ENCODE results near the gene FMN2.
"Not testable (repeated sequence)": the region's sequence is repeated elsewhere in the genome, so short reads cannot be mapped to it uniquely, and the experiment has no call there.

Gene FMN2

GRCh38 chr1:240322943-240323342 is 231.3 kb downstream of the FMN2 start:
- no peak for DNase-seq

- DNase-seq: not testable (repeated sequence)
Measured at GRCh38 chr1:240328382-240328781, 236.7 kb downstream of the FMN2 start.

DNA sequence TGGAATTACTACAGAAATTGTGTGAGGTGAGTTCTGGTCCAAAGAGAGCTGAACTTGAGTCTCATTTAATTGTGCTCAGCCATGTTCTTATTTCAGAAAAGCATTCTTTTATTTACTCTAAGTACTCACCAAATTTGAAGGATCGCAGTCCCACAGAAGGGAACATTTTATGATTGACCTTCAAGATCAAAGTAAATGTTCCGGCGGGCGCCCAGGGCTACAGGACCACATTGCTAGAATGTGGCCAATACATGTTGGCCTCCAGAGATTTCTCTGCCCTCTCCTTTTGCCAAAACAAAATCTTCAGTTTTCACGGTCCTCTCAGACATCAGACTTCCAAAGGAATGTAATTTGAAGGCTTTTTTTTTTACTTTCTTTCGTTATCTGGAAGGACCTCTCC is 237.8 kb downstream of the FMN2 start:
- no peak for DNase-seq

GRCh38 chr1:240332672-240333071 is 241.0 kb downstream of the FMN2 start:
- no peak for DNase-seq

DNA sequence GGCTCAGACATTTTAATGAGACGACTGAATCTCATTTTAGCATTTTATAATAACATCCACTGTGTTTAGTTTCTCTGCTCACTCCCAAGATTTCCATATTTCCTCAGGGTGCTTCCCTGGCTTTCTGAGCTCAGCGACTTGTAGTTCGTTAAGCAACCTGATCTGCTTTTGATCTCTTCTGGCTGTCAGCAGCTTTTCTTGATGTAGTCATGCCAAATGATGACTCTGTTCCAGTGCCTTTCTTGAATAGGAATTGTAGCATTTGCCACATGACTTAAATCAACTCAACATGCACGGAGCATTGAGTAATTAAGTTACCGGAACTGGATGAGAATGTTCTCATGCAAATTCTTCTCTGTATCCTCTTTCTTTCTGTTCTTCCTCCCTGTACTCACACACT is 246.1 kb downstream of the FMN2 start:
- DNase-seq: no peak

GRCh38 chr1:240338837-240339236 is 247.2 kb downstream of the FMN2 start:
- no peak for DNase-seq

- no peak for DNase-seq
Measured at GRCh38 chr1:240341365-240342250, 249.9 kb downstream of the FMN2 start.

DNA sequence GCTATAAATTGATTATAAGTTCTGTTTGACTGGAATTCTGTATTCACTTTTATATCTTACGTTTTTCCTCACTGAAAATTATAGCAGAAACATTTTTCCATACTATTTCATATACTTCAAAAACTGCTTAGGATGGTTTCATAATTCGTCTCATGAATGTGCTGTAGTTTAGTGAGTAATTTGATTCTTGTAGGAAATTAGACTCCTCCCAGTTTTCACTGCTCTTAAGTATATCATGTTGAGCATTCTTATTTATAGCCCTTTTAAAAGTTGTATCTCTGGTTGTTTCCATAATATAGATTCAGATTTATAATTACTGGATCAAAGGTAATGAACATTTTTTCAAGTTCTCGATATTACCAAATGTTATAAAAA is 250.6 kb downstream of the FMN2 start:
- no peak for DNase-seq

DNA sequence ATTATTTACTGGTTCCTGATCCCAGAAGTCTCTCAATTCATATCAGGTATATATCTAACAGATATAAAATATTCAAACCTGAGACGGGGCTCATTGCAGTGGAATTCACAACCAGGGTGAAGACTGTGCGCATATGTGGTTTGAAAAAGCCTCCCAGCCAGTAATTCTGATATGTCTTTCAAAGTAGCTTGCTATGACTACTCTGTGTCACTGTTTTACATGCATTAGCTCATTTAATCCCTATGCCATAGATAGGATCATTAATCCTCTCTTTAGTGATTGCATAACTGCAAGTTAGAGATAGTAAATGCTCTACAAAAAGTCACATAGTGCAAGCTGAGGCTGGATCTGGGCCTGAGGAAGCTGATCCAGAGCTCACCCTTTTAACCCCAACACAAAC is 251.4 kb downstream of the FMN2 start:
- DNase-seq: no peak

GRCh38 chr1:240343966-240344365 is 252.3 kb downstream of the FMN2 start:
- no peak for DNase-seq

DNA sequence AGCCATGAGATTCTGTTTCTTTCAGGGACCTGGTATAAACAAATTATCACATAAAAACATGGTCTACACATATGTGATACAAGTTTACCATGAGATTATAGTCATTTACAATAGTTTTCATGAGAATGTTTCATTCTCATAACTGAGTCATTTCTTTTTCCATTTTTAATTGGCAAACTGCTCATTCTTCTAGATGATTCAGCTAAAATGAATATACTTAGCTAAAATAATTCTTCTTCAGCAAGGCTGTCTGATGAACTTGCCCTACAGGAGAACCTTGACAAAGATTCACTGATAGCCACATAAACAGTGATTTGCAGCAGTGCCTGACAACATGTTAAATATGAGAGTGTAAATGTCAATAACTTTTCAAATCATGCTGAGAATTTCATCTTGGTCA is 253.2 kb downstream of the FMN2 start:
- no peak for DNase-seq

DNA sequence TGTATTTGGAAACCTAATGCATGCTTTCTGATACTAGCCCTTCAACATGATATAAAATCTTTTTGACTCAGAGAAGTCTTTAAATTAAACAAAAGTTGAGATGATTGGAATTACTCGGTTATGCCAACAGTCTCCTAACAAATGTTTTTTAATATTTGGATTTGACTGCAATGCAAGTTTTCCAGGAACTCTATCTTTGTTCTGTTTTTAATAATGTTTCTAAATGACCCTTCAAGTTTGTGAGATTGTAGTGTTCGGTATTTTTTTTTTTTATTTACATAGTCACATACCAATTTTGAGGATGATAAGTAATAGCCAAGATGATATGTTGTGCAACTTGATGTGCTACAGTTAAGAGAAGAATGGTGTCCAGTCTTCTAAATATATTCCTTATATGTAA is 258.0 kb downstream of the FMN2 start:
- no peak for DNase-seq

DNA sequence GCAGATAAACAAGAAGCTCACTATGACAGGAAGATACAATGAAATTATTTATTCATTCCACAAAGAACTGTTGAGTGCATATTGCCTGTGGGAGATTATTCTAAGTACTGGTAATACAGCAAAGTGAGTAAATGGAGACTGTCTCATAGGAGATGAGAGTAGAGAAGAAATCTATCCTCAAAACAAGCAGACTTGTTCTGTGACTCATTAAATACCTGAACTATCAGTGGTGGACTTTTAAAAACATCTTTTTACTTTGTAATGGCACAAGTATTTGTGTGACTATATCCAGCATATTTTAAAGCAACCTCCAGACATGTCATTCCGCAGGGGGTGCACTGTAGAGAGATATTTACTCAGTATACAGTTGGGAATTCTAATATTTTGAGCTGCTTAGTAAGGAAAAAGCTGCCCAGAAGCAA is 259.2 kb downstream of the FMN2 start:
- DNase-seq: no peak

GRCh38 chr1:240351690-240352089 is 260.0 kb downstream of the FMN2 start:
- DNase-seq: no peak

DNA sequence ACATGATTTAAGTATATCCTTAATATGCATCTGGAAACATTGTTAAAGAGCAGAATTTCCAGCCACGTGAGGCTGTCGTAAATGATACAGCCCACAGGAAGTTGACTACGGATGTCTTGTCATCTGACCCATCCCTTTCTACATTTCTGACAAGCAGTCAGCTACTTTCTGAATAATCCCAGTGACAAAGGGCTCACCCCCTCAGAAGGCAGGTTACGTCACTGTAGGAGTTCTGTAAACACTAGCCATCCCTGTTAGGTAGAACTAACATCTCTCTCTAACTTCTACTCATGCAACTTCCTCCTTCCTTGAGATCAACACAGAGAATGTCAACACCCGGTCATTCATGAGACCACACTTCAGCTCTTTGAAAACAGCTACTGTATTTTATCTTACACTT is 261.1 kb downstream of the FMN2 start:
- no peak for DNase-seq

GRCh38 chr1:240356568-240356967 is 264.9 kb downstream of the FMN2 start:
- no peak for DNase-seq

GRCh38 chr1:240362046-240362445 is 270.4 kb downstream of the FMN2 start:
- no peak for DNase-seq

DNA sequence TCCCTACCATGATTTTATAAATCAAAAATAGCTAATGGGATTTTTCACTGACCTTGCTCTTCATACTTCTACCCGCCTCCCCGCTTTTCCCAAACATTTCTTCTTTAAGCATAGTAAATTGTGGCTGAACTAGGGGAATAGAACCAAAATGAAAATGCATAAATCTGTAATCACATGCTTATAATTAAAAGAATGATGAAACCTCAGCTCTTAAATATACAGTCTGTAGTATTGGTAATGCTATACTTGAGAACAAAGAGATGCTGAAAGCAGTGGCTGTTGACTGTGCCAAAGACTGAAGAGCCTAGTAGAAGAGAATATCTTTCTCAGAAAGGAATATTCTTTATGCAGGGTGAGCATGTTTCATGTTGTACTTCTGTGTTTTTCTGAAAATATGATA is 271.1 kb downstream of the FMN2 start:
- DNase-seq: no peak

- no peak for DNase-seq
Measured at GRCh38 chr1:240363315-240363714, 271.6 kb downstream of the FMN2 start.

GRCh38 chr1:240363914-240364313 is 272.2 kb downstream of the FMN2 start:
- no peak for DNase-seq

DNA sequence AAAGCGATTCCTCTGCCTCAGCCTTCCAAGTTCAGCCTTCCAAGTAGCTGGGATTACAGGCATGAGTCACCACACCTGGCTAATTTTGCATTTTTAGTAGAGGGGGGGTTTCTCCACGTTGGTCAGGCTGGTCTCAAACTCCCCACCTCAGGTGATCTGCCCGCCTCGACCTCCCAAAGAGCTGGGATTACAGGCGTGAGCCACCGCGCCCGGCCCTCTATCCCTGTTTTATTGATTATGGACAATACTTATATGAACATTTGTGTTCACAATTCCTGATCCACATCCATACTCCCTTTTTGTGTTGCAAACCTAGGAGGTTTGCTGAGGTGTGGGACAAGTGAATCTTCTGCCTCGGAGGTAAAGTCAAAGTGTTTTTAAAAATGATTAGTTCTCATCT is 275.0 kb downstream of the FMN2 start:
- DNase-seq: no peak

- DNase-seq: no peak
Measured at GRCh38 chr1:240385551-240385950, 293.9 kb downstream of the FMN2 start.

DNA sequence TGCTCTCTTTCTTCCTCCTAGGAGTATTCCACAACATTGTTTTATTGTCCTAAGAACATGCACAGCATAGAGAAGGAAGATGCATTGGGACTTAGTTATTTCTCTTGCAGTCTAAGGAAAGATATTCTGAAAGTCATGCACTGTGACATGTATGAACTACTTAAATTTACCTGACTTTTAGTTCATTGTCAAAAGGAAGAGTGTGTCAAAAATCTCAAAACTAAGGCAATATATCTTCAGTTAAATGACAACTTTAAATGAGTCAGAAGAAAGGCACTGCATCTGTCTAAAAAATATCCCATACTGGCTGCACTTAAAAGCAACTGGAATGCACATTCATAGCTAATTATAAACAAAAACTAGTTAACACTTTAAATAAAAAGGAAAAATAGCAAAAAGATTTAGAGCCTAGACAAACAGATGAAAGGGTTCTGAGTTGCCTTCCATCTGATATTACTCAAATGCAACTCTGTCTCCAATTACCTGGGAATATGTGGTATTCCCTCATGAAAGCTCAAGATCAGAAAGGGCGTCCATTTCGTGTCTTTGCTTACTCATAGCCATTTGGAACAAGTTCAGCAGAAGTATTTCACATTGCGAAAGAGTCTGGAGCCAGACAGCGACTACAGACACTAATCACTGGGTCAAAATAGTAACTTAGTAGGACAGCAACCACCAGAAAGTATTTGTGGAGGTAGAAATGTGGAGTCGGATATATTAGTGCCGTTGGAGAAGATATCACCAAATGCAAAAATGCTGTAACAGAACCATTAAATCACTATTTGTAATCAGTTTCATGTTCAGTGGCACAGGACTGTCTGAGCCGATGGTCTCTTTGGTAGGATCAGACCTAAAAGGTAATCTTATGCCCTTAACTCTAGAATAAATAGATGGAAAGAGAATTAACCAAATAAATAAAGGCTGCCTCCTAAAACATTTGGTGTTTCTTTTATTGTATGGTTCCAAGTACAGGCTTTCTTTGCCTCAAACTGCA is 294.6 kb downstream of the FMN2 start:
- DNase-seq: no peak

- DNase-seq: no peak
Measured at GRCh38 chr1:240387051-240387450, 295.4 kb downstream of the FMN2 start.
